Stimulated activated naive CD8-positive, alpha-beta T cell treated with anti-CD3 and anti-CD28 coated beads, Interleukin-15, amount 100 ng/mL, for 72 hours (primary cell): Measurements from ENCODE around the gene RFWD3.

Experiments
- ATAC-seq: fragments of 150-1000 bp; cut with Tn5 transposase; 2 replicates; pipeline ENCODE4 v1.10.0; 2021; ENCODE audit warnings: mild to moderate bottlenecking, moderate library complexity
- DNase-seq, 2 donors: peaks; one replicate each; pipeline ENCODE4 v3.0.0; 2021 to 2022
- H3K27ac Mint-ChIP-seq, 2 donors: one replicate each; pipeline ENCODE4 v1.8.0; 2022; ENCODE audit warnings: mild to moderate bottlenecking in 2 of 2, mixed read lengths in 2 of 2, moderate library complexity in 2 of 2
- H3K27me3 Mint-ChIP-seq: one replicate; pipeline ENCODE4 v1.8.0; 2022; ENCODE audit warnings: mixed read lengths
- H3K4me1 Mint-ChIP-seq: one replicate; pipeline ENCODE4 v1.8.0; 2022; ENCODE audit warnings: mild to moderate bottlenecking, mixed read lengths
- H3K4me3 Mint-ChIP-seq, 2 donors: one replicate each; pipeline ENCODE4 v1.8.0; 2022; ENCODE audit warnings: mild to moderate bottlenecking in 2 of 2, mixed read lengths in 2 of 2, moderate library complexity in 1 of 2
- H3K9me3 Mint-ChIP-seq, 2 donors: one replicate each; pipeline ENCODE4 v1.8.0; 2022; ENCODE audit warnings: mixed read lengths in 2 of 2

Gene RFWD3

GRCh38 chr16:74666425-74667254 lies at the start of gene RFWD3:
TSS of gene RFWD3 (minus strand) at chr16:74666877. CDS start at chr16:74661449, 5,428 bp downstream.
- Mint-ChIP-seq H3K27ac (peak within 1 kb of the TSS; percentile 99 to 100), H3K4me3 (peak within 1 kb of the TSS; percentile 90 to 93), H3K27me3 (no peaks in the 10 kb centered on the region), H3K4me1 (peaks cover 55% of the 10 kb centered on the region), H3K9me3 (no peaks in the 10 kb centered on the region)
- DNase-seq (peak; percentile 96 to 98), ATAC-seq (peak; percentile 100)

- ATAC-seq (no peak), DNase-seq (no peak)
- Mint-ChIP-seq H3K4me1 (no peaks in the 10 kb centered on the region), H3K27me3 (no peaks in the 10 kb centered on the region), H3K9me3 (no peaks in the 10 kb centered on the region), H3K27ac (no peak overlapping the region), H3K4me3 (no peak overlapping the region)
Measured at GRCh38 chr16:74716355-74716754, 49.7 kb upstream of the RFWD3 start.

- Mint-ChIP-seq H3K27ac (no peak overlapping the region), H3K4me3 (no peak overlapping the region), H3K4me1 (no peaks in the 10 kb centered on the region), H3K27me3 (no peaks in the 10 kb centered on the region), H3K9me3 (no peaks in the 10 kb centered on the region)
- DNase-seq: no peak
- ATAC-seq: no peak
Measured at GRCh38 chr16:74713876-74714275, 47.2 kb upstream of the RFWD3 start.

- Mint-ChIP-seq H3K27me3 (no peaks in the 10 kb centered on the region), H3K9me3 (no peaks in the 10 kb centered on the region), H3K4me3 (no peak overlapping the region), H3K4me1 (no peaks in the 10 kb centered on the region), H3K27ac (no peak overlapping the region)
- no peak for DNase-seq
- no peak for ATAC-seq
Measured at GRCh38 chr16:74713325-74713724, 46.6 kb upstream of the RFWD3 start.

- Mint-ChIP-seq H3K4me1 (no peaks in the 10 kb centered on the region), H3K4me3 (no peak overlapping the region), H3K27me3 (no peaks in the 10 kb centered on the region), H3K27ac (no peak overlapping the region), H3K9me3 (no peaks in the 10 kb centered on the region)
- no peak for DNase-seq
- ATAC-seq: no peak
Measured at GRCh38 chr16:74711938-74712337, 45.3 kb upstream of the RFWD3 start.

GRCh38 chr16:74710401-74710800 lies 43.7 kb upstream of the RFWD3 start:
- no peak for ATAC-seq
- H3K27ac Mint-ChIP-seq: no peak overlapping the region
- H3K4me3 Mint-ChIP-seq: no peak overlapping the region
- H3K27me3 Mint-ChIP-seq: no peaks in the 10 kb centered on the region
- H3K4me1 Mint-ChIP-seq: peaks cover 5% of the 10 kb centered on the region
- H3K9me3 Mint-ChIP-seq: no peaks in the 10 kb centered on the region
- DNase-seq: no peak

- ATAC-seq: peak; percentile 91
- peak; percentile 79 for DNase-seq
- Mint-ChIP-seq H3K27me3 (no peaks in the 10 kb centered on the region), H3K4me1 (peaks cover 13% of the 10 kb centered on the region), H3K9me3 (no peaks in the 10 kb centered on the region), H3K4me3 (no peak overlapping the region), H3K27ac (no peak overlapping the region)
Measured at GRCh38 chr16:74709441-74709877, 42.8 kb upstream of the RFWD3 start.

- H3K27me3 Mint-ChIP-seq: no peaks in the 10 kb centered on the region
- peaks cover 77% of the 10 kb centered on the region for H3K4me1 Mint-ChIP-seq
- DNase-seq: peak; percentile 57 to 71
- peak; percentile 86 for ATAC-seq
- peak within 1 kb of the TSS; percentile 97 for H3K4me3 Mint-ChIP-seq
- H3K27ac Mint-ChIP-seq: peak within 1 kb of the TSS; percentile 99 to 100
- no peaks in the 10 kb centered on the region for H3K9me3 Mint-ChIP-seq
Measured at GRCh38 chr16:74700438-74701225, 34.0 kb upstream of the RFWD3 start, which contains the start of gene MLKL. TSS of gene MLKL (minus strand) at chr16:74700862. CDS start at chr16:74695757, 5,105 bp downstream.

GRCh38 chr16:74700116-74700437 lies 33.4 kb upstream of the RFWD3 start:
- Mint-ChIP-seq H3K9me3 (no peaks in the 10 kb centered on the region), H3K4me3 (peak overlapping the region; percentile 97), H3K4me1 (peaks cover 78% of the 10 kb centered on the region), H3K27ac (peak overlapping the region; percentile 99 to 100), H3K27me3 (no peaks in the 10 kb centered on the region)
- peak; percentile 37 for ATAC-seq
- DNase-seq: peak in 1 of 2 donors; percentile 32

GRCh38 chr16:74699666-74700065 lies 33.0 kb upstream of the RFWD3 start:
- H3K4me3 Mint-ChIP-seq: peak overlapping the region; percentile 74 to 97
- H3K9me3 Mint-ChIP-seq: no peaks in the 10 kb centered on the region
- peak overlapping the region; percentile 76 to 87 for H3K27ac Mint-ChIP-seq
- no peak for DNase-seq
- ATAC-seq: no peak
- peaks cover 74% of the 10 kb centered on the region for H3K4me1 Mint-ChIP-seq
- H3K27me3 Mint-ChIP-seq: no peaks in the 10 kb centered on the region

- no peaks in the 10 kb centered on the region for H3K27me3 Mint-ChIP-seq
- no peaks in the 10 kb centered on the region for H3K9me3 Mint-ChIP-seq
- H3K4me3 Mint-ChIP-seq: peak overlapping the region; percentile 74 to 97
Measured at GRCh38 chr16:74698222-74698621, 31.5 kb upstream of the RFWD3 start.

GRCh38 chr16:74695450-74696422 lies 29.1 kb upstream of the RFWD3 start:
- DNase-seq (peak; percentile 54 to 69), ATAC-seq (peak; percentile 84)
- H3K9me3 Mint-ChIP-seq: no peaks in the 10 kb centered on the region
- H3K4me3 Mint-ChIP-seq: peak overlapping the region; percentile 83 to 87
- H3K27me3 Mint-ChIP-seq: no peaks in the 10 kb centered on the region
- H3K4me1 Mint-ChIP-seq: peaks cover 66% of the 10 kb centered on the region
- peak overlapping the region; percentile 10 to 36 for H3K27ac Mint-ChIP-seq

More at GRCh38 chr16:74698222-74698621, 31.5 kb upstream of the RFWD3 start:
- DNase-seq (no peak), ATAC-seq (no peak)
- H3K4me1 Mint-ChIP-seq: peaks cover 74% of the 10 kb centered on the region
- no peak overlapping the region for H3K27ac Mint-ChIP-seq

GRCh38 chr16:74691093-74691855 lies 24.6 kb upstream of the RFWD3 start:
- peaks cover 27% of the 10 kb centered on the region for H3K4me1 Mint-ChIP-seq
- H3K27ac Mint-ChIP-seq: no peak overlapping the region
- no peak overlapping the region for H3K4me3 Mint-ChIP-seq
- DNase-seq (no peak), ATAC-seq (no peak)
- H3K27me3 Mint-ChIP-seq: no peaks in the 10 kb centered on the region
- no peaks in the 10 kb centered on the region for H3K9me3 Mint-ChIP-seq

- Mint-ChIP-seq H3K9me3 (no peaks in the 10 kb centered on the region), H3K4me1 (no peaks in the 10 kb centered on the region), H3K4me3 (no peak overlapping the region), H3K27me3 (no peaks in the 10 kb centered on the region), H3K27ac (no peak overlapping the region)
- DNase-seq: no peak
- no peak for ATAC-seq
Measured at GRCh38 chr16:74682556-74682955, 15.9 kb upstream of the RFWD3 start.
